ENCODE results near the gene ZFYVE27.

GRCh38 chr10:97766996-97767924, 30.3 kb downstream of the ZFYVE27 start:
- TF ChIP-seq POLR2AphosphoS5 (IDR thresholded peaks at IDR 0.05) = no peak
- TF ChIP-seq CTCF (IDR thresholded peaks at IDR 0.05; ENCODE audit: poor library complexity, severe bottlenecking) = no peak
- no peak for TF ChIP-seq EZH2 (IDR thresholded peaks at IDR 0.05; ENCODE audit: borderline replicate concordance, insufficient read depth, low read length, poor library complexity, severe bottlenecking)
- no peak for TF ChIP-seq RAD21 (conservative IDR thresholded peaks at IDR 0.05)
- no peak for TF ChIP-seq MXI1 (conservative IDR thresholded peaks at IDR 0.05; ENCODE audit: poor library complexity, severe bottlenecking)
- no peak for TF ChIP-seq TAF1 (IDR thresholded peaks at IDR 0.05; ENCODE audit: low read depth)

All from neural cell (in vitro differentiated cells).